GM19025 (cell line): ENCODE results near the gene PLOD3.
A peak's percentile ranks its signal among the peaks of the same experiment; 100 is the strongest.
"Not testable (repeated sequence)": the region's sequence is repeated elsewhere in the genome, so short reads cannot be mapped to it uniquely, and the experiment has no call there.

Experiments
- ATAC-seq: cut with Tn5 transposase; IDR thresholded peaks from one replicate; pipeline ENCODE4 v1.9.1; 2021; ENCODE audit warnings: mild to moderate bottlenecking, low read depth, moderate library complexity; ENCODE audit not compliant: unreplicated experiment

PLOD3 gene

DNA sequence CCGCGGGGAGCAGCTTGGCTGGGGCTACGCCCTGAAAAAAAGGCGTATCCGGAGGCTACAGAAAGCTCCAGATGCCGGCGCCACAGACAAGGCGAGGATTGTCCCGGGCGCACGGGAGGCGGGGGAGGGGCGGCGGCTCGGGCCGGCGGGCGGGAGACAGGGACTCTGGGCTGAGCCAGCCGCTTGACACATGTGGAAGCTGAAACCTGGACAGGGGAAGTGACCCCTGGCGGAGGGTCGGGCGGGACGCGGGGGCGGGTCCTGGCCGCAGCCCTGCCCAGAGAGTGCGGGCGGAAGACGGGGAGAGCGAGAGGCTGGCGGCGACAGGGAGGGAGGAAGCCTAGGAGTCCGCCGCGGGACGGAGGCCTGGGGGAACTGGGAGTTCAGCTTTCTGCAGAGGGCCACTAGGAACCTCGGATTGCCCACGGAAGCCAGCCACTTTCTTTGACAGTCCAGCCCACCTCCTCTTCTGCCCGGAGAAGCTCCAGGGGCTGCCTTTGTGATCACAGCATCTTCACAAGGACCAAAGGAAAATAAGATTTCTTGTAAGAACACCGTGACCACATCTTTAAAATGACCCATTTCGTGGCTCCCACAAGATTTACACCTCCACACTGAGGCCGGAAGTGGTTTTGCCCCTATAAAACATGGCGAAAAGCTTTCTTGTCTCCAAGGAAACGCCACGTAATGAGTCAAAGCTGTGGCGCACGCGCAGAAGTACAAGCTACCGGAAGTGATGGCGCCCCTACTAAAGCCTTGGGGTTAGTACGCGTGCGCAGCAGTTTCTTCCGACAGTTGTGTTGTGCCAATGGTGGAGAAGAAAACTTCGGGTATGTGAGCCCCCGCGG is at the start of gene PLOD3, which contains the start of gene ZNHIT1:
Gene PLOD3 (minus strand): TSS at position 194 of the 848 bp plus-strand sequence. CDS start 307 bp downstream, outside the sequence.
Gene ZNHIT1 (plus strand): TSS at position 778 of the 848 bp plus-strand sequence. CDS start 31 bp downstream, at position 809.
- peak; percentile 69 for ATAC-seq

DNA sequence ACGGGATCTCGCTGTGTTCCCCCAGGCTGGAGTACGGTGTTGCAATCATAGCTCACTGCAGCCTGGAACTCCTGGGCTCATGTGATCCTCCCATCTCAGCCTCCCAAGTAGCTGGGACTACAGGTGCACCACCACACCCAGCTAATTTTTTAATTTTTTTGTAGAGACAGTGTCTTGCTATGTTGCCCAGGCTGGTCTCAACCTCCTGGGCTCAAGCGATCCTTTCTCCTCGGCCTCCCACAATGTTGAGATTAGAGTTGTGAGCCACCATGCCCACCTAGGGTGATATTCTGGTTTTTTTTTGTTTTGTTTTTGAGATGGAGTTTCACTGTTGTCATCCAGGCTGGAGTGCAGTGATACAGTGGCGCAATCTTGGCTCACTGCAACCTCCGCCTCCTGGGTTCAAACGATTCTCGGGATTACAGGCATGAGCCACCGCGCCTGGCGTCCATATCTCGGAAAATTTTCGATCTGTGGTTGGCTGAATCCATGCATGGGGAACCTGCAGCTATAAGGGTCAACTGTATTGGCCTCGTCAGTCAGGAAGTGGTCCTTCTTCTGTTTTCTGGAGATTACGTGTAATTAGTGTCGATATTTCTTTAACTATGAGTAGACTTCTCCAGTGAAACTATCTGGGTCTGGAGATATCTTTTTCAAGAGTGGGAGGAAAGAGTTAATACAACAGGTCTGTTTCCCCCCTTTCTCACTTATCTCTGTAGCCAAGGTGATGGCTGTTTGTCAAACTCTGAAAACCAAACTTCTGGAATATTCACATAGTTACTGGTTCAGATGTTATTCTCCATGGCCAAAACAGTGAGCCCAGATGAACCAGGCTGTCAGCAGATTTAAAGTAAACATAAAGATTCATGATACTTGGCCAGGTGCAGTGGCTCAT is 48.5 kb upstream of the PLOD3 start:
- ATAC-seq = no peak

DNA sequence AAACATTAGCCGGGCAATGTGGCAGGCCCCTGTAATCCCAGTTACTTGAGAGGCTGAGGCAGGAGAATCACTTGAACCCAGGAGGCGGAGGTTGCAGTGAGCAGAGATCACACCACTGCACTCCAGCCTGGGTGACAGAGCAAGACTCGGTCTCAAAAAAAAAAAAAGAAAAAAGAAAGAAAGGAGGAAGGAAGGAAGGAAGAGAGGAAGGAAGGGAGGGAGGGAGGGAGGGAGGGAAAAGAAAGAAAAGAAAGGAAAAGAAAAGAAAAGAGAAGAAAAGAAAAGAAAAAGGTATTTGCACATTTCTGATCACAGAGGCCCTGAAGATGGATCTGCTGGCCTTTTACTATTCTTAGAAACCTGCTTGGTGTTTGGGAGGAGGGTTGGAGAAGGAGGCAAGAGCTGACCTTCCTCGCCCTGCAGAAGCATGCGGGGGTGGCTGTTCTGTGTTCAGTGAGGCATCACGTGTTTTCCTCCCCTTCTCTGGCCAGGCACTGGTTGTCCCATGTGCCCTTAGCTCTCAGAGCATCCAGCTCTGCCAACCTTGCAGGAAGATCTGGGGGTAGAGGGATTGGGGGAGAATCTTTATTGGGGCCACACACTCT is 46.8 kb upstream of the PLOD3 start:
- ATAC-seq = not testable (repeated sequence)

DNA sequence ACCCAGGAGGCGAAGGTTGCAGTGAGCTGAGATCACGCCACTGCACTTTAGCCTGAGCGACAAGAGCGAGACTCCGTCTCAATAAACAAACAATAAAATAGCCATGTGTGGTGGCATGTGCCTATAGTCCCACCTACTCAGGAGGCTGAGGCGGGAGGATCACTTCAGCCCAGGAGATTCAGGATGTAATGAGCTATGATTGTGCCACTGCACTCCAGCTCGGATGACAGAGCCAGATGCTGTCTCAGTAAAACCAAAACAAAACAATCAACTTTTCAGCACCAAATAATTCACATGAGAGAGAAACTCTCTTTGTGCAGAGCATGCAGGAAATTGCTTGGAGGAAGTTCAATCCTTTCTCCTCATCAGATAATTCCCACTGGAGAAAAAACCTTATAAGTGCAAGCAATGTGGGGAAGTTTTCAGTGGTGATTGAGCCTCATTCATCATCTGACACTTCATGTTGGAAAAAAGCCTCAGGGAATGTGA is 40.9 kb upstream of the PLOD3 start:
- no peak for ATAC-seq

GRCh38 chr7:101255796-101256195 is 38.4 kb upstream of the PLOD3 start:
- ATAC-seq = no peak

DNA sequence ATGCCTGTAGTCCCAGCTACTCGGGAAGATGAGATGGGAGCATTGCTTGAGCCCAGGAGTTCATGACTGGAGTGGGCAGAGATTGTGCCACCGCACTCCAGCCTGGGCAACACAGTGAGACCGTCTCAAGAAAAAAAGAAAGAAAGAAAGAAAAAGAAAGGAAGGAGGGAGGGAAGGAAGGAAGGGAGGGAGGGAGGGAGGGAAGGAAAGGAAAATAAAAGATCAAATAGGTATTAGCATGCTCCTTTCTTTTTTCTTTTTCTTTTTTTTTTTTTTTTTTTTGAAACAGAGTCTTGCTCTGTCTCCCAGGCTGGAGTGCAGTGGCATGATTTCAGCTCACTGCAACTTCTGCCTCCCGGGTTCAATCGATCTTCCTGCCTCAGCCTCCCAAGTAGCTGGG is 35.8 kb upstream of the PLOD3 start:
- ATAC-seq = not testable (repeated sequence)

DNA sequence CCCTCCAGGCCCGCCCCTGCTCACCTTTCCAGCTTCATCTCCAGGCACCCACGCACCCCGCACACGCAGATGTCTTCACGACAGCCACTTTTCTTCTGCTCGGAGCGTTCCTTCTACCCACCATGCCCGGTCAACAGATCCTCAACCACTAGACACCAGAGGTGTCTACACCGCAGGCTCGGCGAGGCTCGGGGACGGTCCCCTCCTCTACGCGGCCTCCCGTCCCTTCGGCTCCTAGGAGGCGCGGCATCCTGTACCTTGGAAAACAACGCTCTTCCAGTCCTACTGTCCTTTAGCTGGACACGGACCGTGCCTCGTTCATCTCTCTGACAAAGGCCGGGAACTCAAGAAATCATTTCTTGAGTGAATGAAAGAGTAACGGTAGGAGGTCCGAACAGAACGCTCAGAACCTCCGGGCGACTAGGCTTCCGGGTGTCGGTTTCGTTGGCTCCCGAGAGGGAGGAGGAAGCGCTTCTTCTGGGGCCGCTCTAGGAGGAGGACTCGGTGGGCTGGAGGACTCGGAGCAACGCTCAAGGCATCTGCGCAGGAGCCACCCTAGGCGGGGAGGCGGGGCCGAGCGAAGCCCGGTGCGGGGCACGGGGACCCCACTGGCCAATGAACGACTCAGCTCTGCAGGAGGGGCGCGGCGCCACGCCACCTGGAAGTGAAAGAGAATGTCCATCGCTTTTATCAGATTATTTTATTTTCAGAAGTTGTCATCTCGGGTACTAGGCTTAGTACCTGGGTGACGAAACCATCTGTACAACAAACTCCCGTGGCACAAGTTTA is 34.7 kb upstream of the PLOD3 start:
- peak; percentile 99 for ATAC-seq

DNA sequence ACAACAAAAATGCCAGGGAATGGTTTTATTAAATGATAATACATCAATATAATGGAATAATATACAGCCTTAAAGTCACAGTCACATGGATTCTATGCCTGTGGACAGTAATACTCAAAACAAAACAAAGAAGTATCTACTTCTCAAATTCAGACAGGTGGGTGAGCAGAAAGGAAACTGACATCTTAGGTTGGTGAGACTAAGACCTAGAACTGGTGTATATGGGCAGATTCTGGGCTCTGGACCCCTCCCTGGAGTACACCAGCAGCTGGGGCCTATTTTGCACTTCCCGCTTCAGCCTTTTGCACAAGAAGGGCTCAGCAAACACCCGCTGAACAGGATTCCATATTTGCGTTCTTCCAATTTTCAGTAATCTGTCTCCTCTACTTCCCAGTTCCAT is 32.9 kb upstream of the PLOD3 start:
- no peak for ATAC-seq

DNA sequence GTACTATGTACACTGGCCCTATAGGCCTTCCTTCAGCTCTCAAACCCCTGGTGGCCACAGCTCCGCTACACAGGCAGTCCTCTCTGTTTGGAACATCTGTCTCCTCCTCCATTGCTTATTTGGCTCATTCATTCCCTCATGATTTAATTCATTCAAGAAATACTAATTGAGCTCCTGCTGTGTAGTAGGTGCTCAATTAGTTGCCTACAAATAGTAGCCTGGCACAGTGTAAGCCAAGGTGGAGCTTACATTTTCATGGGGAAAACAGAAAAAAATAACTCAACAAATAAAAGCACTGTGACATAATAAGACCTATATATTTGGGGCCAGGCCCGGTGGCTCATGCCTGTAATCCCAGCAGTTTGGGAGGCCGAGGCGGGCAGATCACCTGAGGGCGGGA is 30.9 kb upstream of the PLOD3 start:
- no peak for ATAC-seq

- no peak for ATAC-seq
These were observed 27.8 kb upstream of the PLOD3 start for GRCh38 chr7:101245147-101245668.

GRCh38 chr7:101244375-101245146 is 27.2 kb upstream of the PLOD3 start, which contains the start of gene FIS1:
TSS of gene FIS1 (minus strand) at chr7:101245081. CDS start at chr7:101245004, 77 bp downstream.
- ATAC-seq = peak; percentile 92

DNA sequence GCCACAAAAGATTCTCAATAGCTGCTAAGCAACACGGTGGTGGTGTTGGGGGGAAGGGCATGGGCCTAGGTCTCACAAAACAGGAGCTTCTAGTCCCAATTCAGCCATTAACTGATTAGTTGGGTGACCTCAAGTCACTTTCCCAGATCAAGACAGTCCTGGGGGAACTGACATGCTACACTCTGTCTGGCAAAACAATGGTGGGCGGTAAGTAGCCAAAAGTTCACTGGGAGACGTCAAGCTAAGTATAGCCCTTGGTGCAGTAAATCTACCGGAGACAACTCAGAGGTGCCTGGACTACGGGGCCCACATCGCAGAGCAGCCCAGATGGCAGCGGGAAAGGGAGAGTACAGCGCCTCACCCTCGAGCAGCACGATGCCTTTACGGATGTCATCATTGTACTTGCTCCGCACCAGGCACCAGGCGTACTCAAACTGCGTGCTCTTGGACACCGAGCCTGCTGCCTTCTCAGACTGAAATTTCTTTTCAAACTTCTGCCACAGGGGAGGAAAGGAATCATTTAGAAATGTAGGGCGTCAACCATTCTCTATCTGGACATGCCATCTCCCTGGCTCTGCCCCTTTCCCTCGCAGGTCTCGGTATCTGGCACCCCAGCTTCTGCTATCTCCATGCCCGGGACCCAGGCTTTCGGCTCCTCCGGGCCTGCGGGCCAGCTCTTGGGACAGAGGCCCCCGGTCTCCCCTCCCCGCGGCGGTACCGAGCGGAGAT is 26.4 kb upstream of the PLOD3 start:
- ATAC-seq = no peak

- no peak for ATAC-seq
These were observed 24.3 kb upstream of the PLOD3 start for GRCh38 chr7:101241443-101242349.

DNA sequence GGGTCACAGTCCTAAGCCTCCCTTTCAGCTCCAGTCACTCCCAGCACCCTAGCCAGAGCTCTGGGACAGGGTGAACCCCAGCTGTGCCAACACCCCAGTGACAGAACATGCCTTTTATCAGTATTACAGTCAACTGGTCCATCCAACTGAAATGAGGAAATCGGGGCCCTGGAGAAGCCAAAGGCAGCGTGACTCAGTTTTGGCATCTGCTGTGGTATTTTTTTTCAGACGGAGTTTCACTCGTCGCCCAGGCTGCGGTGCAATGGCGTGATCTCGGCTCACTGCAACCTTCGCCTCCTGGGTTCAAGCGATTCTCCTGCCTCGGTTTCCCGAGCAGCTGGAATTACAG is 23.6 kb upstream of the PLOD3 start:
- no peak for ATAC-seq

DNA sequence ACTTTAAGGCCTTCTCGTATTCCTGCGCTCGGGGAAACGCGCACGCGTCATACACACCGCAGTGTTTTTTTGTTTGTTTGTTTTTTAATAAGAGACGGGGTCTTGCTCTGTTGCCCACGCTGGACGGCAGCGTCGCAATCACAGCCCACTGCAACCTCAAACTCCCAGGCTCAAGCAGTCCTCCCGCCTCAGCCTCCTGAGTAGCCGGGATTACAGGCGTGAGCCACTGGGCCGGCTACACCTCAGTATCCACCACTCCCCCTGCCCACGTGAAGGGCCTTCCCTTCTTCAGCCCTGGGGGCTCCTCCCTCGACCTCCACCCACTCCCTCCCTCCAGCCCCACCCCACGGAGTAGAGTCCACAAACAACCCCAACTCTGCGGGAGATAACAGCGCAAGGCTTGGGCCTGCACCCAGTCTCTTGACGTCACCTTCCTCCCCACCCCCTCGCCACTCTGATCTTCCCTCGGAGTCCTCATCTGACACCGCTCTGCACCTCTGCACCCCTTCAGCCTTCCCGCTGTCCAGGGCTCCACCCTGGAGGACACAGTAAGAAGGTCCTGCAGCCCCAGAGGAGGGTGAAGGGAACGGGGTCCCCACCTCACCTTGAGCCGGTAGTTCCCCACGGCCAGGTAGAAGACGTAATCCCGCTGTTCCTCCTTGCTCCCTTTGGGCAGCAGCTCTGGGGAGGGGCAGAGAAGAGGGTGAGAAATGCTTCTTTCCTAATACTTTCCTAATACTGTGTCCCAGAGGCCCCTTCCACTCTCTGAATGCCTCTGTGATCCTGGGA is 23.0 kb upstream of the PLOD3 start:
- ATAC-seq = no peak

- ATAC-seq = no peak
These were observed 22.5 kb upstream of the PLOD3 start for GRCh38 chr7:101239951-101240220.
